IMR-90 (cell line): ENCODE measurements around the gene IFIT1. TPM values are rescaled to one million over a fixed set of nuclear protein-coding genes. Genes with fewer than 3 reads are reported as not detected.
A peak's percentile ranks its signal among the peaks of the same experiment; 100 is the strongest.

Experiments
- ATAC-seq: fragments of 200-7000 bp; cut with Tn5 transposase; 2 replicates; pipeline ENCODE4 v1.9.1; 2020; ENCODE audit warnings: low read depth, mild to moderate bottlenecking, moderate library complexity
- BruUV-seq: library from RNA; stranded (reverse); fragments of 400-500 nt; replicated peaks from 2 replicates; lab custom pipeline; 2021; lab: Mats Ljungman, UMichigan
- CTCF ChIA-PET: fragments of 300-600 bp; formaldehyde crosslinking; extraction: SDS; loops from one replicate; lab custom pipeline; 2021; ENCODE audit warnings: antibody characterized with exemption; lab: Yijun Ruan, JAX
- POLR2A ChIA-PET: fragments of 300-600 bp; sonication (Branson Sonifier 250); formaldehyde crosslinking; loops from one replicate; lab custom pipeline; 2022; ENCODE audit warnings: antibody characterized with exemption; ENCODE audit not compliant: unreplicated experiment; lab: Charles Lee
- DNase-seq: peaks from one replicate; pipeline ENCODE4 v3.0.0; 2013
- H2AFZ ChIP-seq: replicated peaks from 2 replicates; pipeline ENCODE3; 2013; ENCODE audit warnings: low read length, mild to moderate bottlenecking; ENCODE audit not compliant: poor library complexity
- H2AK5ac ChIP-seq: 2 replicates; pipeline ENCODE4 v1.6.1; 2013; ENCODE audit warnings: low read depth, low read length, inconsistent platforms
- H2AK9ac ChIP-seq: replicated peaks from 2 replicates; pipeline ENCODE3; 2013; ENCODE audit warnings: mild to moderate bottlenecking, low read depth, low read length, moderate library complexity; ENCODE audit not compliant: poor library complexity
- H2BK120ac ChIP-seq: 2 replicates; pipeline ENCODE4 v1.6.1; 2013; ENCODE audit warnings: low read depth, low read length, inconsistent platforms
- H2BK15ac ChIP-seq: 3 replicates; pipeline ENCODE4 v1.6.1; 2013; ENCODE audit warnings: low read depth, low read length, inconsistent platforms
- H2BK20ac ChIP-seq: 2 replicates; pipeline ENCODE4 v1.6.1; 2013; ENCODE audit warnings: low read depth, mild to moderate bottlenecking, inconsistent platforms, low read length, moderate library complexity
- H2BK5ac ChIP-seq: 2 replicates; pipeline ENCODE4 v1.6.1; 2013; ENCODE audit warnings: mild to moderate bottlenecking, low read depth, low read length, inconsistent platforms; ENCODE audit not compliant: poor library complexity, severe bottlenecking
- H3K14ac ChIP-seq: replicated peaks from 2 replicates; pipeline ENCODE4 v1.6.1; 2013; ENCODE audit warnings: low read depth, low read length, inconsistent platforms
- H3K18ac ChIP-seq: 2 replicates; pipeline ENCODE4 v1.6.1; 2013; ENCODE audit warnings: low read depth, low read length, control low read depth
- H3K23ac ChIP-seq: 2 replicates; pipeline ENCODE4 v1.6.1; 2013; ENCODE audit warnings: low read depth, low read length, inconsistent platforms
- H3K27ac ChIP-seq: 2 replicates; pipeline ENCODE4 v1.5.1; 2013; ENCODE audit warnings: mild to moderate bottlenecking, control low read depth, low read length; ENCODE audit not compliant: insufficient read depth
- H3K27me3 ChIP-seq: 2 replicates; pipeline ENCODE4 v1.6.1; 2013; ENCODE audit warnings: low read length; ENCODE audit not compliant: control insufficient read depth, insufficient read depth
- H3K36me3 ChIP-seq: 2 replicates; pipeline ENCODE4 v1.6.1; 2013; ENCODE audit warnings: low read length, mixed read lengths; ENCODE audit not compliant: control insufficient read depth, insufficient read depth
- H3K4ac ChIP-seq: 2 replicates; pipeline ENCODE4 v1.6.1; 2013; ENCODE audit warnings: low read depth, low read length, inconsistent platforms
- H3K4me1 ChIP-seq: 2 replicates; pipeline ENCODE4 v1.6.1; 2013; ENCODE audit warnings: low read length, mixed read lengths; ENCODE audit not compliant: control insufficient read depth, insufficient read depth
- H3K4me2 ChIP-seq: 2 replicates; pipeline ENCODE4 v1.6.1; 2013; ENCODE audit warnings: low read depth, mild to moderate bottlenecking, control low read depth, low read length, moderate library complexity
- H3K4me3 ChIP-seq: 2 replicates; pipeline ENCODE4 v1.5.1; 2013; ENCODE audit warnings: low read depth, mild to moderate bottlenecking, control low read depth, low read length, moderate library complexity; ENCODE audit not compliant: insufficient read depth
- H3K56ac ChIP-seq: 2 replicates; pipeline ENCODE4 v1.6.1; 2013; ENCODE audit warnings: low read length, inconsistent platforms; ENCODE audit not compliant: insufficient read depth; ENCODE audit errors: extremely low read depth
- H3K79me1 ChIP-seq, 2 experiments: 2 replicates each; pipeline ENCODE4 v1.6.1; 2013; ENCODE audit warnings: low read length in 2 of 2, inconsistent platforms in 1 of 2, low read depth in 1 of 2
- H3K9ac ChIP-seq: 2 replicates; pipeline ENCODE4 v1.6.1; 2013; ENCODE audit warnings: low read depth, low read length, control low read depth
- H3K9me1 ChIP-seq: 2 replicates; pipeline ENCODE4 v1.6.1; 2013; ENCODE audit warnings: low read length, inconsistent platforms; ENCODE audit not compliant: insufficient read depth
- H3K9me3 ChIP-seq: 2 replicates; pipeline ENCODE4 v1.6.1; 2013; ENCODE audit warnings: low read length; ENCODE audit not compliant: control insufficient read depth, insufficient read depth
- H4K20me1 ChIP-seq: 2 replicates; pipeline ENCODE4 v1.6.1; 2013; ENCODE audit warnings: low read length, inconsistent platforms; ENCODE audit not compliant: insufficient read depth
- H4K5ac ChIP-seq: 2 replicates; pipeline ENCODE4 v1.6.1; 2013; ENCODE audit warnings: mild to moderate bottlenecking, low read depth, low read length, control low read depth
- H4K8ac ChIP-seq, 2 experiments: 2 replicates each; pipeline ENCODE4 v1.6.1; 2013; ENCODE audit warnings: low read depth in 2 of 2, low read length in 2 of 2, control low read depth in 1 of 2, inconsistent platforms in 1 of 2
- H4K91ac ChIP-seq: 2 replicates; pipeline ENCODE4 v1.6.1; 2013; ENCODE audit warnings: low read depth, low read length, inconsistent platforms; ENCODE audit not compliant: insufficient read depth
- BHLHE40 ChIP-seq: fragments of 150-350 bp; IDR thresholded peaks from 2 replicates; pipeline ENCODE4 v1.6.1; 2016; ENCODE audit warnings: mild to moderate bottlenecking, low read depth, low read length
- CEBPB ChIP-seq: IDR thresholded peaks from 2 replicates; pipeline ENCODE4 v1.6.1; 2012; ENCODE audit warnings: low read depth, low read length, improper control_type of control experiment
- CHD1 ChIP-seq: IDR thresholded peaks from 2 replicates; pipeline ENCODE4 v1.6.1; 2012; ENCODE audit warnings: low read depth, low read length, improper control_type of control experiment
- CTCF ChIP-seq: conservative IDR thresholded peaks from 2 replicates; pipeline ENCODE4 v1.5.1; 2012; ENCODE audit warnings: mild to moderate bottlenecking, low read depth, low read length, improper control_type of control experiment
- FOS ChIP-seq: fragments of 150-350 bp; IDR thresholded peaks from 2 replicates; pipeline ENCODE4 v1.6.1; 2016; ENCODE audit warnings: low read depth, low read length
- MAFK ChIP-seq: IDR thresholded peaks from 2 replicates; pipeline ENCODE4 v1.6.1; 2012; ENCODE audit warnings: low read depth, low read length, improper control_type of control experiment
- MAZ ChIP-seq: IDR thresholded peaks from 2 replicates; pipeline ENCODE4 v1.6.1; 2012; ENCODE audit warnings: low read depth, mild to moderate bottlenecking, low read length, improper control_type of control experiment, moderate library complexity, borderline replicate concordance
- MXI1 ChIP-seq: IDR thresholded peaks from 2 replicates; pipeline ENCODE4 v1.6.1; 2012; ENCODE audit warnings: low read depth, mild to moderate bottlenecking, low read length, moderate library complexity, borderline replicate concordance
- NFE2L2 ChIP-seq: fragments of 150-350 bp; IDR thresholded peaks from 2 replicates; pipeline ENCODE4 v1.6.1; 2016; ENCODE audit warnings: low read depth, mild to moderate bottlenecking, low read length
- POLR2A ChIP-seq: IDR thresholded peaks from 2 replicates; pipeline ENCODE4 v1.6.1; 2012; ENCODE audit warnings: mild to moderate bottlenecking, low read depth, low read length
- RAD21 ChIP-seq: IDR thresholded peaks from 2 replicates; pipeline ENCODE4 v1.6.1; 2012; ENCODE audit warnings: low read length, improper control_type of control experiment
- RCOR1 ChIP-seq: IDR thresholded peaks from 2 replicates; pipeline ENCODE4 v1.6.1; 2012; ENCODE audit warnings: mild to moderate bottlenecking, low read length, improper control_type of control experiment; ENCODE audit not compliant: insufficient replicate concordance
- RFX5 ChIP-seq: IDR thresholded peaks from 2 replicates; pipeline ENCODE4 v1.8.0; 2012; ENCODE audit warnings: low read depth, mild to moderate bottlenecking, low read length, moderate library complexity
- SMC3 ChIP-seq: fragments of 150-350 bp; IDR thresholded peaks from 2 replicates; pipeline ENCODE4 v1.6.1; 2016; ENCODE audit warnings: low read depth, mild to moderate bottlenecking, antibody characterized with exemption, low read length, moderate library complexity
- USF2 ChIP-seq: fragments of 150-350 bp; IDR thresholded peaks from 2 replicates; pipeline ENCODE4 v1.6.1; 2017; ENCODE audit warnings: mild to moderate bottlenecking, antibody characterized with exemption, low read length, low read depth
- WGBS, 2 experiments: methylation state at CpG; one replicate each; pipeline versions ENCODE4 v1.1.5 to v1.1.7; 2013; ENCODE audit warnings: missing lambda C conversion rate in 2 of 2; ENCODE audit not compliant: insufficient read length in 1 of 2; ENCODE audit errors: extremely low coverage in 2 of 2; 5-methylcytosine and 5-hydroxymethylcytosine counted together
- dilution Hi-C: fragments of 300-500 bp; cut with HindIII; formaldehyde crosslinking; loops from one replicate; pipeline ENCODE4 v1.14.3; 2018; ENCODE audit warnings: low sequenced_read_pairs; ENCODE audit not compliant: unreplicated experiment
- in situ Hi-C: fragments of 300-500 bp; cut with MboI; formaldehyde crosslinking; loops from 3 replicates; pipeline ENCODE4 v1.14.3; 2019; ENCODE audit warnings: low sequenced_read_pairs, inconsistent platforms, mixed read lengths
- intact Hi-C: fragments of 100-400 bp; cut with micrococcal nuclease; formaldehyde crosslinking; loops from 2 replicates; pipeline ENCODE4 v1.10.0; 2022
- polyA plus RNA-seq, 3 experiments: library from polyadenylated mRNA; depleted of rRNA; stranded (reverse); fragments of >200 nt; gene quantifications; 2 replicates each; pipeline ENCODE4 v1.2.3, GENCODE V29; 2012; ENCODE audit warnings: low replicate concordance in 1 of 3
- total RNA-seq: library from RNA; depleted of rRNA; stranded (reverse); fragments of >200 nt; gene quantifications from 2 replicates; pipeline ENCODE4 v1.2.3, GENCODE V29; 2012
- TF ChIP-seq, protein P1 (sequence below): fragments of 150-350 bp; IDR thresholded peaks from 2 replicates; pipeline ENCODE4 v1.6.1; 2016; ENCODE audit warnings: low read depth, mild to moderate bottlenecking, low read length, moderate library complexity, borderline replicate concordance

The IFIT1 gene
- total and polyA plus RNA-seq, 2 of the 4 experiments (the other 2 are of a cell fraction), result 6.1 to 6.8 TPM

GRCh38 chr10:89368129-89368528 lies 24.3 kb upstream of the IFIT1 start:
- dilution Hi-C loops (no loop called here), in situ Hi-C loops (no loop called here), intact Hi-C loops (loop anchor here (2.0 to 5.0 kb wide), 2 partner anchors 41 to 73 kb away; partner anchors contain the start of gene IFIT3)
- TF ChIP-seq CTCF (no peak), BHLHE40 (no peak), RFX5 (no peak), RAD21 (no peak), MAZ (no peak), MAFK (no peak), FOS (no peak), MXI1 (no peak), USF2 (no peak), CHD1 (no peak), RCOR1 (no peak), POLR2A (no peak), CEBPB (no peak), SMC3 (no peak), NFE2L2 (no peak)
- TF ChIP-seq, protein P1, sequence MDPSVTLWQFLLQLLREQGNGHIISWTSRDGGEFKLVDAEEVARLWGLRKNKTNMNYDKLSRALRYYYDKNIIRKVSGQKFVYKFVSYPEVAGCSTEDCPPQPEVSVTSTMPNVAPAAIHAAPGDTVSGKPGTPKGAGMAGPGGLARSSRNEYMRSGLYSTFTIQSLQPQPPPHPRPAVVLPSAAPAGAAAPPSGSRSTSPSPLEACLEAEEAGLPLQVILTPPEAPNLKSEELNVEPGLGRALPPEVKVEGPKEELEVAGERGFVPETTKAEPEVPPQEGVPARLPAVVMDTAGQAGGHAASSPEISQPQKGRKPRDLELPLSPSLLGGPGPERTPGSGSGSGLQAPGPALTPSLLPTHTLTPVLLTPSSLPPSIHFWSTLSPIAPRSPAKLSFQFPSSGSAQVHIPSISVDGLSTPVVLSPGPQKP, result no peak
- Histone ChIP-seq H3K9ac (no peak overlapping the region), H3K9me1 (no peaks in the 10 kb centered on the region), H2BK120ac (no peak overlapping the region), H4K20me1 (no peaks in the 10 kb centered on the region), H3K4me1 (peaks cover 3% of the 10 kb centered on the region; the same call in 1 of the 2 replicates), H3K9me3 (no peaks in the 10 kb centered on the region), H4K91ac (no peak overlapping the region), H2BK20ac (no peak overlapping the region), H2BK15ac (no peak overlapping the region), H3K27ac (no peak overlapping the region), H4K8ac (no peak overlapping the region), H4K5ac (no peak overlapping the region), H3K36me3 (no peaks in the 10 kb centered on the region), H3K23ac (no peak overlapping the region), H3K27me3 (no peaks in the 10 kb centered on the region), H2AFZ (no peak overlapping the region), H3K4me3 (no peak overlapping the region), H3K18ac (no peak overlapping the region), H3K4ac (no peak overlapping the region), H2AK9ac (no peak overlapping the region), H3K56ac (no peak overlapping the region), H2AK5ac (no peak overlapping the region), H3K4me2 (no peak overlapping the region), H3K14ac (no peak overlapping the region), H3K79me1 (no peaks in the 10 kb centered on the region), H2BK5ac (no peak overlapping the region)
- POLR2A ChIA-PET, result no interaction called here
- WGBS, 2 experiments, result no CpG with 5 or more reads among the region's 1 CpG
- no peak for DNase-seq
- CTCF ChIA-PET, result no interaction called here
- ATAC-seq, result peak; percentile 32
- BruUV-seq, result no TSS peak
